HG03520 (cell line): Measurements from ENCODE around the gene FOXO6.

Source experiments
- ATAC-seq: cut with Tn5 transposase; IDR thresholded peaks from one replicate; pipeline ENCODE4 v1.9.1; 2021; ENCODE audit warnings: mild to moderate bottlenecking, moderate library complexity; ENCODE audit not compliant: unreplicated experiment

The FOXO6 gene

GRCh38 chr1:41349361-41350054 lies 11.7 kb upstream of the FOXO6 start:
- no peak for ATAC-seq

GRCh38 chr1:41350055-41350378 lies 11.2 kb upstream of the FOXO6 start:
- ATAC-seq, result no peak

GRCh38 chr1:41351262-41352151 lies 9.7 kb upstream of the FOXO6 start:
- ATAC-seq, result no peak

- ATAC-seq, result no peak
Observed at GRCh38 chr1:41353744-41354143, 7.5 kb upstream of the FOXO6 start.

- no peak for ATAC-seq
Observed at GRCh38 chr1:41354956-41355355, 6.3 kb upstream of the FOXO6 start.

- ATAC-seq, result no peak
Observed at GRCh38 chr1:41355356-41355755, 5.9 kb upstream of the FOXO6 start.

GRCh38 chr1:41355761-41356160 lies 5.5 kb upstream of the FOXO6 start:
- no peak for ATAC-seq

- ATAC-seq, result no peak
Observed at GRCh38 chr1:41356752-41357151, 4.5 kb upstream of the FOXO6 start.

- no peak for ATAC-seq
Observed at GRCh38 chr1:41357451-41358101, 3.7 kb upstream of the FOXO6 start.

GRCh38 chr1:41358131-41359021 lies 2.9 kb upstream of the FOXO6 start:
- no peak for ATAC-seq

GRCh38 chr1:41359211-41360073 lies 1.8 kb upstream of the FOXO6 start:
- ATAC-seq, result no peak

GRCh38 chr1:41360074-41360785 lies 1.0 kb upstream of the FOXO6 start:
- no peak for ATAC-seq

- ATAC-seq, result no peak
Observed at GRCh38 chr1:41361495-41362356, 492 bp downstream of the FOXO6 start.

- ATAC-seq, result no peak
Observed at GRCh38 chr1:41362357-41362721, 1.1 kb downstream of the FOXO6 start.

- ATAC-seq, result no peak
Observed at GRCh38 chr1:41362749-41363590, 1.7 kb downstream of the FOXO6 start.

GRCh38 chr1:41363591-41364320 lies 2.5 kb downstream of the FOXO6 start:
- ATAC-seq, result no peak
